ENCODE measurements around the gene PRUNE1.

PRUNE1 gene

DNA sequence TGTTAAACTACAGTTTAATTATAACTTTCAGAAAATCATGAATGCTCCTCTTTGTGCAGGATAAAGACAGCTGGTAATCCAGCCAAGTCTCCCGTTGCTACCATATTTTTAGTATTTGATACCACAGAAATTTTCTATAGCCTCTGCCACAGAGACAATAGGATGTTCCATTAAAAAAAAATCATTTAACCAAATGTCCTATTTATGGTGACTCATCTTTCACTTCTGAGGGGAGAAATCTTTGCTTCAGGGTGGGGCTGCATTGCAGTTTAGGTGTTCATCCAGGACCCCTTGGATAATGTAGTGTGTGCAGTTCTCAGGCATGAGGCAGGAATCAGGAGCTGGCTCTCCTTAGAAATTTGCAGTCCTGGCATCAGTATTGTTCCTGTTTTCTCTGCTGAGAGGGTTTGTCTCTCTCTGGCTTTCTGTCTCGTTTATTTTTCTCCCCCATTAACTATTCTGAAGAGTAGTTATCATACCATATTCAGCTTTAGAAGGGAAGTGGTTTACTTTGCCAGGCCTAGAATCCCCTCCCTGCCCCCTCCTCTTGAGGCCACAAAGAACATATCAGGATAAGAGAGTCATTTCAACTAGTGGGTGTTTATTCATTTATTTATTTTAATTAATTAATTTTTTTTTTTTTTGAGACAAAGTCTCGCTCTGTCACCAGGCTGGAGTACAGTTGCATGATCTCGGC is 3.1 kb downstream of the PRUNE1 start:
- Histone ChIP-seq H3K4me2 (ENCODE audit: low read length) (no peak overlapping the region), H3K23ac (ENCODE audit: low read length) (no peak overlapping the region), H4K8ac (ENCODE audit: low read depth, low read length) (no peak overlapping the region), H2BK5ac (ENCODE audit: low read length) (no peak overlapping the region), H3K18ac (ENCODE audit: low read length) (no peak overlapping the region), H4K5ac (ENCODE audit: low read length) (no peak overlapping the region), H3K9ac (ENCODE audit: low read length) (no peak overlapping the region), H3K36me3 (ENCODE audit: control insufficient read depth, insufficient read depth, low read length) (no peaks in the 10 kb centered on the region), H3K27me3 (ENCODE audit: insufficient read depth, low read length, poor library complexity) (no peaks in the 10 kb centered on the region), H2BK120ac (ENCODE audit: low read depth, low read length) (no peak overlapping the region), H3K79me1 (ENCODE audit: low read length) (peaks cover 2% of the 10 kb centered on the region), H2BK15ac (replicated peaks; ENCODE audit: low read depth) (no peak overlapping the region), H3K56ac (ENCODE audit: low read length) (no peak overlapping the region), H3K79me2 (ENCODE audit: control insufficient read depth, insufficient read depth, low read length) (no peaks in the 10 kb centered on the region), H3K27ac (ENCODE audit: low read depth, low read length) (no peak overlapping the region), H3K4me3 (ENCODE audit: low read length) (no peak overlapping the region), H3K4me1 (ENCODE audit: control insufficient read depth, low read depth, low read length) (peaks cover under 1% of the 10 kb centered on the region), H2AK5ac (ENCODE audit: low read length) (no peak overlapping the region), H3K4ac (ENCODE audit: low read depth, low read length) (no peak overlapping the region)
- no peak for DNase-seq
- WGBS (ENCODE audit: extremely low coverage, insufficient coverage, low lambda C conversion rate), result no CpG with 5 or more reads among the region's 4 CpGs

DNA sequence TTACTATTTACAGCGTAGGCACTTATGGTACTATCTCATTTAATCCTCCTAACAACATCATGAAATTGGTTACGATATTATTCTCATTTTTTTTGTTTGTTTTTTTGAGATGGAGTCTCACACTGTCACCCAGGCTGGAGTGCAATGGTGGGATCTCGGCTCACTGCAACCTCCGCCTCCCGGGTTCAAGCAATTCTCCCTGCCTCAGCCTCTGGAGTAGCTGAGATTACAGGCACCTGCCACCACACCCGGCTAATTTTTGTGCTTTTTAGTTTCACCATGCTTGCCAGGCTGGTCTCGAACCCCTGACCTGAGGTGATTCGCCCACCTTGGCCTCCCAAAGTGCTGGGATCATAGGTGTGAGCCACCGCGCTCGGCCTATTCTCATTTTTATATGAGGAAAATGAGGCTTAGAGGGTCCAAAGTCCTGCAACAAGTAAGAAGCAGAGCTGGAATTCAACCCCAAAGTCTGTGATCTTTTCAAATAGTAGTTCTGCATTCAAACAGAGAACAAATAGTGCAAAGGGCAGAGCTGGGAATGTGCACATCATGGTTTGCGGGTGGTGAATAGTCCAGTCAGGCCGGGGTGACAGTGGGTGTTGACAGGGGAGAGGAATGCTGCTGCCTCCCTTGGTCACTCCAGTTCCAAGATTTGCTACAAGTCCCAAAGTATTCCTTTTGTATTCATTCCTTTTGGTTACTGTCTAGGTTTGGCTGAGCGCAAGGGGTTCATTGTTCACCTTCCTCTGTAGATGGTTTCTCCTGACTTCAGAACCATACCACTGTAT is 4.6 kb downstream of the PRUNE1 start:
- Histone ChIP-seq H3K79me1 (ENCODE audit: low read length) (peaks cover 2% of the 10 kb centered on the region), H3K9ac (ENCODE audit: low read length) (no peak overlapping the region), H2BK5ac (ENCODE audit: low read length) (no peak overlapping the region), H4K5ac (ENCODE audit: low read length) (no peak overlapping the region), H3K4me2 (ENCODE audit: low read length) (no peak overlapping the region), H3K27ac (ENCODE audit: low read depth, low read length) (no peak overlapping the region), H3K4me3 (ENCODE audit: low read length) (no peak overlapping the region), H3K4me1 (ENCODE audit: control insufficient read depth, low read depth, low read length) (no peaks in the 10 kb centered on the region), H2BK15ac (replicated peaks; ENCODE audit: low read depth) (no peak overlapping the region), H3K23ac (ENCODE audit: low read length) (no peak overlapping the region), H3K36me3 (ENCODE audit: control insufficient read depth, insufficient read depth, low read length) (no peaks in the 10 kb centered on the region), H3K27me3 (ENCODE audit: insufficient read depth, low read length, poor library complexity) (no peaks in the 10 kb centered on the region), H3K18ac (ENCODE audit: low read length) (no peak overlapping the region), H2BK120ac (ENCODE audit: low read depth, low read length) (no peak overlapping the region), H4K8ac (ENCODE audit: low read depth, low read length) (no peak overlapping the region), H3K56ac (ENCODE audit: low read length) (no peak overlapping the region), H3K79me2 (ENCODE audit: control insufficient read depth, insufficient read depth, low read length) (no peaks in the 10 kb centered on the region), H3K4ac (ENCODE audit: low read depth, low read length) (no peak overlapping the region), H2AK5ac (ENCODE audit: low read length) (no peak overlapping the region)
- DNase-seq, result no peak
- no CpG with 5 or more reads among the region's 14 CpGs for WGBS (ENCODE audit: extremely low coverage, insufficient coverage, low lambda C conversion rate)

DNA sequence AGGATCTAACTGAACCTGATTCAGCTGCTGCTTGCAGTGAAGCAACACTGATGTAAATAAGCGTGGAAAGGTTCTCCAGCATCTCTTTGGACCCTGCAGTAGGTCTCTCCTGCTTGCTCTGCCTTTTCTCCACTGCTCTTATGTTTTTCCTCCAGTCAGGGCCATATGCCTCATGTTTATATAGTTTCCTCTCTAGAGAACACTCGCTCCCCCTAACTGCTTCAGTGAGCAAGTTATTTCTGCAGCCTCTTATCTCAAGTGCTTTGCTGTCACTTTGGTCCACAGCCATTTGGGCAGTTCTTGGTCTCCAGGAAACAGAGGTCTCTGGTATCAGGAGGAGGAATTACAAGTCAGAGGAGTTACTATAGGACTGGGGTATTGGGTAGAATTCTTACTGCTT is 5.3 kb downstream of the PRUNE1 start:
- peak; percentile 49 for DNase-seq
- H3K27me3 ChIP-seq (ENCODE audit: insufficient read depth, low read length, poor library complexity), result no peaks in the 10 kb centered on the region
- no peak overlapping the region for H2BK15ac ChIP-seq (replicated peaks; ENCODE audit: low read depth)

DNA sequence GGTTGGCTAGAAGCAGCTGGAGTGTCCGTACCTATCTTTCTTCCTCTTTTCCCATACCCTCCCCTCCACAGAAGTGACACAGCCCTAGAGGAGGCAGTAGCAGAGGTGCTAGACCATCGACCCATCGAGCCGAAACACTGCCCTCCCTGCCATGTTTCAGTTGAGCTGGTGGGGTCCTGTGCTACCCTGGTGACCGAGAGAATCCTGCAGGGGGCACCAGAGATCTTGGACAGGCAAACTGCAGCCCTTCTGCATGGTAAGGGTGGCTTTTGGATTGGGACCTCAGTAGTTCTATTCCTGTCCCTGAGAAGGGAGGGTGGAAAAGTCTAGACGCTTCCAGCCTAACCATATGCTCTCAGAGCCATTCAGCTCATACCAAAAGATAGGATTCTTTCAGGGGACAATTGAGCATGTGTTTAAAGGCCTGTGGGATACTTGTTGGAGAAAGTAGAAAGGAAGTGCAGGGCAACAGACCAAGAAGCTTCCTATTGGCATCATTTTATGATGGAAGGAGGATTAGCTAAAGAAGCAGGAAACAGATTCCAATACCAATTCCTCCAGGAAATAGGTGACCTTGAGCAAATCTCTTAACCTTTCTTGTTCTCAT is 16.4 kb downstream of the PRUNE1 start:
- Histone ChIP-seq H2BK15ac (replicated peaks; ENCODE audit: low read depth) (no peak overlapping the region), H3K27me3 (ENCODE audit: insufficient read depth, low read length, poor library complexity) (no peaks in the 10 kb centered on the region), H3K18ac (ENCODE audit: low read length) (no peak overlapping the region), H3K4me1 (ENCODE audit: control insufficient read depth, low read depth, low read length) (no peaks in the 10 kb centered on the region), H3K23ac (ENCODE audit: low read length) (no peak overlapping the region), H2BK5ac (ENCODE audit: low read length) (no peak overlapping the region), H4K5ac (ENCODE audit: low read length) (no peak overlapping the region), H3K27ac (ENCODE audit: low read depth, low read length) (no peak overlapping the region), H3K4me3 (ENCODE audit: low read length) (no peak overlapping the region), H2BK120ac (ENCODE audit: low read depth, low read length) (no peak overlapping the region), H3K9ac (ENCODE audit: low read length) (no peak overlapping the region), H3K36me3 (ENCODE audit: control insufficient read depth, insufficient read depth, low read length) (peaks cover 2% of the 10 kb centered on the region), H3K79me2 (ENCODE audit: control insufficient read depth, insufficient read depth, low read length) (no peaks in the 10 kb centered on the region), H3K4ac (ENCODE audit: low read depth, low read length) (no peak overlapping the region), H3K79me1 (ENCODE audit: low read length) (no peaks in the 10 kb centered on the region), H2AK5ac (ENCODE audit: low read length) (no peak overlapping the region), H3K56ac (ENCODE audit: low read length) (no peak overlapping the region), H4K8ac (ENCODE audit: low read depth, low read length) (no peak overlapping the region), H3K4me2 (ENCODE audit: low read length) (no peak overlapping the region)
- no CpG with 5 or more reads among the region's 6 CpGs for WGBS (ENCODE audit: extremely low coverage, insufficient coverage, low lambda C conversion rate)
- peak; percentile 95 for DNase-seq

More for the DNA sequence above, 5.3 kb downstream of the PRUNE1 start:
- no peak overlapping the region for H4K8ac ChIP-seq (ENCODE audit: low read depth, low read length)
- H3K9ac ChIP-seq (ENCODE audit: low read length), result no peak overlapping the region
- H3K79me1 ChIP-seq (ENCODE audit: low read length), result peaks cover under 1% of the 10 kb centered on the region
- no peak overlapping the region for H3K4ac ChIP-seq (ENCODE audit: low read depth, low read length)
- no peaks in the 10 kb centered on the region for H3K4me1 ChIP-seq (ENCODE audit: control insufficient read depth, low read depth, low read length)
- H3K36me3 ChIP-seq (ENCODE audit: control insufficient read depth, insufficient read depth, low read length), result no peaks in the 10 kb centered on the region
- no peak overlapping the region for H2AK5ac ChIP-seq (ENCODE audit: low read length)
- WGBS (ENCODE audit: extremely low coverage, insufficient coverage, low lambda C conversion rate), result no CpG with 5 or more reads among the region's 2 CpGs
- H3K4me3 ChIP-seq (ENCODE audit: low read length), result no peak overlapping the region
- no peak overlapping the region for H3K27ac ChIP-seq (ENCODE audit: low read depth, low read length)
- no peak overlapping the region for H3K18ac ChIP-seq (ENCODE audit: low read length)
- no peaks in the 10 kb centered on the region for H3K79me2 ChIP-seq (ENCODE audit: control insufficient read depth, insufficient read depth, low read length)
- no peak overlapping the region for H3K4me2 ChIP-seq (ENCODE audit: low read length)
- H2BK120ac ChIP-seq (ENCODE audit: low read depth, low read length), result no peak overlapping the region
- no peak overlapping the region for H2BK5ac ChIP-seq (ENCODE audit: low read length)
- H3K23ac ChIP-seq (ENCODE audit: low read length), result no peak overlapping the region
- no peak overlapping the region for H3K56ac ChIP-seq (ENCODE audit: low read length)
- H4K5ac ChIP-seq (ENCODE audit: low read length), result no peak overlapping the region

DNA sequence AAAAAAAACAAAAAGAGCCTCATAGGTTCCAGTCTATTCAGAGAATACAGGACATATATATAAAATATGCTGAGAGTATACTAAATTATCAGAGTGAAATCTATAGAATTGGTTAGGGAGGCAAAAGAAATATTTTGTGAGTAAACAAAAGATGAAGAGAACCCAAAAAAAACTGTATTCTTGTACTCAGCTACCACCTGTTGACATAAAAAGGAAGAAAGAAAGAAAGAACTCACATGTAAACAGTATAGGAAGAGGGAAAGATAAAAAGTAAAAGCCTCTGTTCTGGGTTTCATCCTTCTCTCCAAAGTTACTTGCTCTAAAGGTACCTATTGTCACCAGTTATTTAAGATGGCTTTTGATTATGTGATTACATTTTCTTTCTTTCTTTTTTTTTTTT is 18.2 kb downstream of the PRUNE1 start:
- H3K18ac ChIP-seq (ENCODE audit: low read length), result no peak overlapping the region
- H2BK5ac ChIP-seq (ENCODE audit: low read length), result no peak overlapping the region
- H3K79me2 ChIP-seq (ENCODE audit: control insufficient read depth, insufficient read depth, low read length), result no peaks in the 10 kb centered on the region
- H3K23ac ChIP-seq (ENCODE audit: low read length), result no peak overlapping the region
- H3K4me2 ChIP-seq (ENCODE audit: low read length), result no peak overlapping the region
- no peak overlapping the region for H3K4me3 ChIP-seq (ENCODE audit: low read length)
- H3K4me1 ChIP-seq (ENCODE audit: control insufficient read depth, low read depth, low read length), result no peaks in the 10 kb centered on the region
- H2BK15ac ChIP-seq (replicated peaks; ENCODE audit: low read depth), result no peak overlapping the region
- H3K56ac ChIP-seq (ENCODE audit: low read length), result no peak overlapping the region
- no peak overlapping the region for H3K9ac ChIP-seq (ENCODE audit: low read length)
- no peaks in the 10 kb centered on the region for H3K27me3 ChIP-seq (ENCODE audit: insufficient read depth, low read length, poor library complexity)
- H3K36me3 ChIP-seq (ENCODE audit: control insufficient read depth, insufficient read depth, low read length), result peaks cover 2% of the 10 kb centered on the region
- no peak overlapping the region for H3K4ac ChIP-seq (ENCODE audit: low read depth, low read length)
- no peak overlapping the region for H2BK120ac ChIP-seq (ENCODE audit: low read depth, low read length)
- no peak overlapping the region for H2AK5ac ChIP-seq (ENCODE audit: low read length)
- H3K27ac ChIP-seq (ENCODE audit: low read depth, low read length), result no peak overlapping the region
- no peak for DNase-seq
- no peaks in the 10 kb centered on the region for H3K79me1 ChIP-seq (ENCODE audit: low read length)
- H4K8ac ChIP-seq (ENCODE audit: low read depth, low read length), result no peak overlapping the region
- no peak overlapping the region for H4K5ac ChIP-seq (ENCODE audit: low read length)
